Skin epidermis (tissue), 12 donors: ENCODE measurements around the gene EIF3I.

Experiments
- H3K27ac ChIP-seq, 21 experiments: fragments of 200-600 bp; sonication (generic) in 11 of 21; one replicate each; pipeline ENCODE4 v1.5.0; 2020; ENCODE audit warnings: mild to moderate bottlenecking in 3 of 21, inconsistent platforms in 2 of 21, moderate library complexity in 2 of 21
- H3K4me3 ChIP-seq, 7 experiments: fragments of 200-600 bp; sonication (generic) in 2 of 7; one replicate each; pipeline ENCODE4 v1.5.0; 2020; ENCODE audit warnings: inconsistent platforms in 2 of 7, mild to moderate bottlenecking in 2 of 7, moderate library complexity in 1 of 7

EIF3I gene

DNA sequence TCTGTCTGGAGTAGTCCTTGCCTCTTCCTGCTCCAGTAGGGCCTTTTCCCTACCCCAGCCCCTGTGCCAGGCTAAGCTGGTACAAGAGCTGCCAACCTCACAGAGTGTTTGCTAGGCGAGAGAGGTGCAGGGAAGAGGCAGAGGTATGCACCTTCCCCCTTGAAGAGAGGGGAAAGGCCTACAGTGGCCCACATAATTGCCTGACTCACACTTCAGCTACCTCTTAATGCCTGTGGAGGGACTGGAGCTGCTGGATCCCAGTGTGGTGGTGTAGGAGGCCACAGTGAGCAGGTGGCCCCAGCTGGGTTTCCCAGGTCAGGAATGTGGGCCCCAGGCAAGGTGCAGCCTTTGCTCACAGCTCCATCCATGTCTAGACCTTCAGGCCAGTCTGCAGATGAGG is 25.1 kb upstream of the EIF3I start:
- H3K27ac ChIP-seq, result peak overlapping the region in 1 of 21 experiments; percentile 13
- no peak overlapping the region for H3K4me3 ChIP-seq

DNA sequence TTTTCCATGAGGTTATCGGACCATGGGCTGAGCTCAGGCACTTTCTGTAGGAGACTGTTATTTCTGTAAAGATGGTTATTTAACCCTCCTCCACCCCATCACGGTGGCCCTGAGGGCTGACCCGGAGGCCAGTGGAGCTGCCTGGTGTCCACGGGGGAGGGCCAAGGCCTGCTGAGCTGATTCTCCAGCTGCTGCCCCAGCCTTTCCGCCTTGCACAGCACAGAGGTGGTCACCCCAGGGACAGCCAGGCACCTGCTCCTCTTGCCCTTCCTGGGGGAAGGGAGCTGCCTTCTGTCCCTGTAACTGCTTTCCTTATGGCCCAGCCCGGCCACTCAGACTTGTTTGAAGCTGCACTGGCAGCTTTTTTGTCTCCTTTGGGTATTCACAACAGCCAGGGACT is 24.4 kb upstream of the EIF3I start:
- Histone ChIP-seq H3K4me3 (no peak overlapping the region), H3K27ac (no peak overlapping the region)

GRCh38 chr1:32198237-32199042 is 23.8 kb upstream of the EIF3I start:
- Histone ChIP-seq H3K27ac (peak overlapping the region in 1 of 21 experiments; percentile 69), H3K4me3 (no peak overlapping the region)

GRCh38 chr1:32199043-32199716 is 23.0 kb upstream of the EIF3I start:
- H3K4me3 ChIP-seq, result no peak overlapping the region
- H3K27ac ChIP-seq, result peak overlapping the region in 13 of 21 experiments; percentile 21 to 87 (median 80)

DNA sequence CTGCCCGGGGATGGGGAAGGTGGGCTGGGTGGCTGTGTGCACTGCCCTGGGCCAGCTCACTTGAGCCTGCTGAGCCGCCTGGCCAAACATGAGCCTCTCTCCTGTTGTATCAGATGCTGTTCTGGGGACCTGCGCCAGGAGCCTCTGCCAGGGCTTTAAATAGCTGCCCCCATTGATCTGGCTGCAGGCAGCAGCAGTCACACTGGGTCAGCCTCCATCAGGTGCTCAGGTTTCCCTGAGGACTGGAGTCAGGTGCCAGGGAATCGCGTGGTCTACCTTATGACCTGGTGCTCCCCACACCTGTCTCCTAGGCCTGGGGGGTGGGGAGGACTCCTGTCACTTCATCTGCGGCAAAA is 22.5 kb upstream of the EIF3I start:
- H3K4me3 ChIP-seq, result peak overlapping the region in 1 of 7 experiments; percentile 47
- H3K27ac ChIP-seq, result peak overlapping the region in 18 of 21 experiments; percentile 21 to 87 (median 76)

DNA sequence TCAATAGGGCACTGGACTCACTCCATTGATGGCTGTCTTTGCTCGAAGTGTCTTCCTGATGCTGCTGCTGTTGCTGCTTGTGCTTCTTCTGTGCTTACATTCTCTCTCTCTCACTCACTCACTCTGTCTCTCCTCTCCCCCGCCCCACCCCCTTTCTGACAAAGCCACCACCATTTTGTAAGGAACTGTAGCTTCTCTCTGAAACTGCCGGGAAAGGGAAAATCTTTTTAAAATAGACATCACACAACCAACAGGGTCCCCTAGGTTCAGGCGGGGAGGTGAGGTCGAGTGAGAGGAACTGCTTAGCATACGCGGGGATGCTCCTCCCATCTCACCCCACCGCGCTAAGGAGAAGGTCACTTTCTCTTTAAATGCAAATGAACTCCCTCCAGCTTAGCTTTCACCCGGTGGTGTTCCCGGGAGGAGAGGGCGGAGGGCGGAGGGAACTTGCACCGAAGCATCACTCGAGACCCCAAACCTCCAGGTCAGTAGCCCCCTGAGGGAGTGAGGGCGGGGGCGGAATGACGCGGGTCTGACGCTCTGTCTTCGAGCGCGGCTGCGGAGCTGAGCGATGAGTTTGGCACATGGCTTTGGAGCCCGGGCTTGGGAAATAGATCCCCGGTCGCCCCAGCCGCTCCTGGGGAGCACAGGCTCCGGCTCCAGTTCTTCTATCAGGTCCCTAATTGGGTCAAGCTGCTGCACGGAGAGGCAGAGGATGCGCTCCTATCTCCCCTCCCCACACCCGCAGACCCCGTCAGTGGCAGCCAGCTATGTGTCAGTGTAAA is 21.8 kb upstream of the EIF3I start, which contains the start of gene CCDC28B:
TSS of gene CCDC28B (plus strand) at position 370 of the 785 bp plus-strand sequence. CDS start 1,341 bp downstream, outside the sequence.
- H3K4me3 ChIP-seq, result peak within 1 kb of the TSS; percentile 28 to 57 (median 47)
- peak within 1 kb of the TSS in 20 of 21 experiments; percentile 25 to 87 (median 74) for H3K27ac ChIP-seq

- Histone ChIP-seq H3K27ac (peak overlapping the region in 20 of 21 experiments; percentile 25 to 87 (median 74)), H3K4me3 (peak overlapping the region; percentile 28 to 57 (median 47))
Measured at GRCh38 chr1:32201011-32201855, 21.0 kb upstream of the EIF3I start.

- peak overlapping the region; percentile 43 to 73 (median 57) for H3K4me3 ChIP-seq
Measured at GRCh38 chr1:32204943-32205361, 17.3 kb upstream of the EIF3I start.

GRCh38 chr1:32205401-32206370 is 16.5 kb upstream of the EIF3I start, which contains the start of gene IQCC:
Gene IQCC (plus strand): TSS chr1:32205671. CDS start chr1:32205682, 11 bp downstream.
- Histone ChIP-seq H3K4me3 (peak within 1 kb of the TSS; percentile 43 to 73 (median 57)), H3K27ac (peak within 1 kb of the TSS in 19 of 21 experiments; percentile 24 to 89 (median 77))

More at GRCh38 chr1:32204943-32205361, 17.3 kb upstream of the EIF3I start:
- H3K27ac ChIP-seq, result peak overlapping the region in 16 of 21 experiments; percentile 50 to 89 (median 81)

- Histone ChIP-seq H3K4me3 (no peak overlapping the region), H3K27ac (peak overlapping the region in 1 of 21 experiments; percentile 29)
Measured at GRCh38 chr1:32208469-32208868, 13.7 kb upstream of the EIF3I start.

DNA sequence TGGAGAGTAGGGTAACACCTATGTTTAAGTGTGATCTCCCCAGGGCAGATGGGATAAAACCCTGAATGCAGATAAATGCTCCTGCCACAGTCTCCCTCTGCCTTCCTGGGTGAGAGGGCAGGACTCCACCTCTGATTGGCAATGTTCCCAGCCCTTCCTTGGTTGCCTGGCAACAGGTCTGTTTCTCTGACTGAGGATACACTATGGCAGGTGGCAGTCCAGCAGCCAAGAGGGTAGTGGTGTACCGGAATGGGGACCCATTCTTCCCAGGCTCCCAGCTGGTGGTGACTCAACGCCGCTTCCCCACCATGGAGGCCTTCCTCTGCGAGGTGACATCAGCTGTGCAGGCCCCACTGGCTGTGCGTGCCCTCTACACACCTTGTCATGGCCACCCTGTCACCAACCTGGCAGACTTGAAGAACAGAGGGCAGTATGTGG is 13.3 kb upstream of the EIF3I start, which contains the start of gene DCDC2B:
TSS of gene DCDC2B (plus strand) at position 199 of the 438 bp plus-strand sequence. CDS start at position 204, 5 bp downstream.
- H3K4me3 ChIP-seq, result no peak within 1 kb of the TSS
- H3K27ac ChIP-seq, result peak within 1 kb of the TSS in 1 of 21 experiments; percentile 29

- Histone ChIP-seq H3K27ac (peak overlapping the region in 11 of 21 experiments; percentile 10 to 61 (median 43)), H3K4me3 (no peak overlapping the region)
Measured at GRCh38 chr1:32215629-32216480, 6.4 kb upstream of the EIF3I start.

DNA sequence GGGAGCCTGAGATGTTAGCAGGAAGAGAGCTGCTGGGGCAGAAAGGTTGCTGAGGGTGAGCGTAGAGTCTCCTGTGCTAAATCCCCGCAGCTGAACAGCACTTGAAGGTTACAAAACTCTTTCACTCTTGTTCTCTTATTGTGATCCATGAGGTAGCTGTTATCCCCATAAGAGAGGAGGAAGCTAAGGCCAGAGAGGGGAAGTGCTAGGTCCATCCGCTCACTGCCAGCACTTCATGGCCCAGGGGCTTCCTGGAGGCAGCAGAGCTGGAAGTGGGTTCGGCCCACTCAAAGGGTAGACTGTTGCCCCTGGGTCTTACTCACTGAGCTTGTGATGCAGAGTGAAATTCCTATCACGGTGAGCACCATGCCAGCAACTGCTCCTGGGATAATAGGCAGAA is 5.6 kb upstream of the EIF3I start:
- H3K4me3 ChIP-seq, result no peak overlapping the region
- H3K27ac ChIP-seq, result peak overlapping the region in 8 of 21 experiments; percentile 7 to 61 (median 22)

DNA sequence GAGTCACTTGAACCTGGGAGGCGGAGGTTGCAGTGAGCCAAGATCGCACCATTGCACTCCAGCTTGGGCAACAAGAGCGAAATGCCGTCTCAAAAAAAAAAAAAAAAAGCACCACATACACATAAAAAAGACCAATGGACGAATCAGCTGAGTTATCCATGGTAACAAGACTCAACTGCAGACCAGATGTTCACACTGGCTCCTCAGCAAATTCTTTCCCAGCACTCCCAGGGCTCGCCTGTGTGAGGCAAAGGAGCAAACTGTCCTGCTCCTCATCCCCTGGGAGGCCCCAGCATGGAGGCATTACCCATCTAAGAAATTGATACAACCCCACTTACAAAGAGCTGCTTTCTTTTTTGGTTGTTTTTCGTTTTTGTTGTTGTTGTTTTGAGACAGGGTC is 3.2 kb upstream of the EIF3I start:
- peak overlapping the region in 1 of 21 experiments; percentile 35 for H3K27ac ChIP-seq
- H3K4me3 ChIP-seq, result no peak overlapping the region

- peak overlapping the region in 6 of 7 experiments; percentile 61 to 96 (median 91) for H3K4me3 ChIP-seq
- H3K27ac ChIP-seq, result peak overlapping the region in 17 of 21 experiments; percentile 1 to 100 (median 95)
Measured at GRCh38 chr1:32220746-32221580, 1.2 kb upstream of the EIF3I start.
